HEK293 (cell line): Measurements from ENCODE around the gene LAMTOR2.

Experiments
- FEZF1 ChIP-seq: fragments of 450-650 bp; formaldehyde crosslinking; IDR thresholded peaks from 2 replicates; pipeline ENCODE4 v1.5.1; 2016; ENCODE audit warnings: missing biosample characterization, missing genetic modification characterization
- GLIS2 ChIP-seq: fragments of 450-650 bp; formaldehyde crosslinking; IDR thresholded peaks from 2 replicates; pipeline ENCODE4 v1.5.1; 2016; ENCODE audit warnings: missing biosample characterization, missing genetic modification characterization
- KLF10 ChIP-seq: fragments of 450-650 bp; IDR thresholded peaks from 2 replicates; pipeline ENCODE4 v1.5.1; 2018; ENCODE audit warnings: missing biosample characterization, mild to moderate bottlenecking, missing genetic modification characterization
- OVOL3 ChIP-seq: fragments of 450-650 bp; formaldehyde crosslinking; IDR thresholded peaks from 2 replicates; pipeline ENCODE4 v1.5.1; 2016; ENCODE audit warnings: missing biosample characterization, missing genetic modification characterization
- WT1 ChIP-seq: fragments of 450-650 bp; formaldehyde crosslinking; IDR thresholded peaks from 2 replicates; pipeline ENCODE4 v1.5.1; 2016; ENCODE audit warnings: missing biosample characterization, missing genetic modification characterization
- ZFP3 ChIP-seq: fragments of 450-650 bp; formaldehyde crosslinking; IDR thresholded peaks from 2 replicates; pipeline ENCODE4 v1.5.1; 2016; ENCODE audit warnings: low read depth, missing biosample characterization, missing genetic modification characterization
- ZIC2 ChIP-seq: fragments of 450-650 bp; formaldehyde crosslinking; IDR thresholded peaks from 2 replicates; pipeline ENCODE4 v1.5.1; 2016; ENCODE audit warnings: missing biosample characterization, missing genetic modification characterization
- ZNF133 ChIP-seq: fragments of 450-650 bp; formaldehyde crosslinking; IDR thresholded peaks from 2 replicates; pipeline ENCODE4 v1.5.1; 2016; ENCODE audit warnings: missing biosample characterization, missing genetic modification characterization
- ZNF155 ChIP-seq: fragments of 450-650 bp; formaldehyde crosslinking; IDR thresholded peaks from 2 replicates; pipeline ENCODE4 v1.5.1; 2016; ENCODE audit warnings: missing biosample characterization, missing genetic modification characterization
- ZNF16 ChIP-seq: fragments of 450-650 bp; formaldehyde crosslinking; IDR thresholded peaks from 2 replicates; pipeline ENCODE4 v1.5.1; 2016; ENCODE audit warnings: low read depth, missing biosample characterization, missing genetic modification characterization
- ZNF169 ChIP-seq: fragments of 450-650 bp; formaldehyde crosslinking; IDR thresholded peaks from 2 replicates; pipeline ENCODE4 v1.5.1; 2016; ENCODE audit warnings: missing biosample characterization, missing genetic modification characterization
- ZNF174 ChIP-seq: fragments of 450-650 bp; formaldehyde crosslinking; IDR thresholded peaks from 2 replicates; pipeline ENCODE4 v1.5.0; 2017; ENCODE audit warnings: missing biosample characterization, mild to moderate bottlenecking, missing genetic modification characterization
- ZNF354C ChIP-seq: fragments of 450-650 bp; formaldehyde crosslinking; IDR thresholded peaks from 2 replicates; pipeline ENCODE4 v1.5.1; 2016; ENCODE audit warnings: missing biosample characterization, missing genetic modification characterization, low read depth, borderline replicate concordance
- ZNF416 ChIP-seq: fragments of 450-650 bp; formaldehyde crosslinking; IDR thresholded peaks from 2 replicates; pipeline ENCODE4 v1.5.1; 2016; ENCODE audit warnings: missing biosample characterization, missing genetic modification characterization
- ZNF423 ChIP-seq: fragments of 450-650 bp; formaldehyde crosslinking; IDR thresholded peaks from 2 replicates; pipeline ENCODE4 v1.5.1; 2016; ENCODE audit warnings: missing biosample characterization, missing genetic modification characterization
- ZNF529 ChIP-seq: fragments of 450-650 bp; formaldehyde crosslinking; IDR thresholded peaks from 2 replicates; pipeline ENCODE4 v1.5.1; 2017; ENCODE audit warnings: missing genetic modification characterization, missing biosample characterization; ENCODE audit not compliant: insufficient replicate concordance
- ZNF548 ChIP-seq: fragments of 450-650 bp; formaldehyde crosslinking; IDR thresholded peaks from 2 replicates; pipeline ENCODE4 v1.5.1; 2016; ENCODE audit warnings: missing biosample characterization, missing genetic modification characterization
- ZNF571 ChIP-seq: fragments of 450-650 bp; formaldehyde crosslinking; IDR thresholded peaks from 2 replicates; pipeline ENCODE4 v1.5.0; 2017; ENCODE audit warnings: missing biosample characterization, missing genetic modification characterization
- ZNF610 ChIP-seq: fragments of 450-650 bp; formaldehyde crosslinking; IDR thresholded peaks from 2 replicates; pipeline ENCODE4 v1.5.1; 2016; ENCODE audit warnings: missing biosample characterization, missing genetic modification characterization, borderline replicate concordance
- ZNF670 ChIP-seq: fragments of 450-650 bp; formaldehyde crosslinking; IDR thresholded peaks from 2 replicates; pipeline ENCODE4 v1.5.1; 2016; ENCODE audit warnings: missing biosample characterization, missing genetic modification characterization, low read depth
- ZNF747 ChIP-seq: fragments of 450-650 bp; formaldehyde crosslinking; IDR thresholded peaks from 2 replicates; pipeline ENCODE4 v1.5.1; 2016; ENCODE audit warnings: missing biosample characterization, missing genetic modification characterization
- ZNF768 ChIP-seq: fragments of 450-650 bp; formaldehyde crosslinking; IDR thresholded peaks from 2 replicates; pipeline ENCODE4 v1.5.1; 2018; ENCODE audit warnings: missing biosample characterization, mild to moderate bottlenecking, missing genetic modification characterization
- ZNF830 ChIP-seq: fragments of 450-650 bp; IDR thresholded peaks from 2 replicates; pipeline ENCODE4 v1.5.0; 2018; ENCODE audit warnings: missing biosample characterization, missing genetic modification characterization, low read depth, mild to moderate bottlenecking, moderate library complexity
- ZSCAN23 ChIP-seq: fragments of 450-650 bp; formaldehyde crosslinking; IDR thresholded peaks from 2 replicates; pipeline ENCODE4 v1.5.1; 2016; ENCODE audit warnings: missing biosample characterization, missing genetic modification characterization
- TF ChIP-seq, protein P1 (sequence below): fragments of 450-650 bp; formaldehyde crosslinking; IDR thresholded peaks from 2 replicates; pipeline ENCODE4 v1.5.1; 2016; ENCODE audit warnings: missing biosample characterization, missing genetic modification characterization
- TF ChIP-seq, protein P2 (sequence below): fragments of 450-650 bp; formaldehyde crosslinking; IDR thresholded peaks from 2 replicates; pipeline ENCODE4 v1.5.1; 2017; ENCODE audit warnings: missing biosample characterization, missing genetic modification characterization
- TF ChIP-seq, protein P3 (sequence below): fragments of 450-650 bp; formaldehyde crosslinking; IDR thresholded peaks from 2 replicates; pipeline ENCODE4 v1.5.1; 2016; ENCODE audit warnings: missing biosample characterization, missing genetic modification characterization
- TF ChIP-seq, protein P4 (sequence below): fragments of 450-650 bp; formaldehyde crosslinking; IDR thresholded peaks from 2 replicates; pipeline ENCODE4 v1.5.1; 2016; ENCODE audit warnings: missing biosample characterization, missing genetic modification characterization
- TF ChIP-seq, protein P5 (sequence below): fragments of 450-650 bp; formaldehyde crosslinking; IDR thresholded peaks from 2 replicates; pipeline ENCODE4 v1.5.1; 2016; ENCODE audit warnings: missing biosample characterization, missing genetic modification characterization
- TF ChIP-seq, protein P6 (sequence below): fragments of 450-650 bp; formaldehyde crosslinking; IDR thresholded peaks from 2 replicates; pipeline ENCODE4 v1.5.1; 2016; ENCODE audit warnings: missing biosample characterization, missing genetic modification characterization, low read depth

The LAMTOR2 gene

DNA sequence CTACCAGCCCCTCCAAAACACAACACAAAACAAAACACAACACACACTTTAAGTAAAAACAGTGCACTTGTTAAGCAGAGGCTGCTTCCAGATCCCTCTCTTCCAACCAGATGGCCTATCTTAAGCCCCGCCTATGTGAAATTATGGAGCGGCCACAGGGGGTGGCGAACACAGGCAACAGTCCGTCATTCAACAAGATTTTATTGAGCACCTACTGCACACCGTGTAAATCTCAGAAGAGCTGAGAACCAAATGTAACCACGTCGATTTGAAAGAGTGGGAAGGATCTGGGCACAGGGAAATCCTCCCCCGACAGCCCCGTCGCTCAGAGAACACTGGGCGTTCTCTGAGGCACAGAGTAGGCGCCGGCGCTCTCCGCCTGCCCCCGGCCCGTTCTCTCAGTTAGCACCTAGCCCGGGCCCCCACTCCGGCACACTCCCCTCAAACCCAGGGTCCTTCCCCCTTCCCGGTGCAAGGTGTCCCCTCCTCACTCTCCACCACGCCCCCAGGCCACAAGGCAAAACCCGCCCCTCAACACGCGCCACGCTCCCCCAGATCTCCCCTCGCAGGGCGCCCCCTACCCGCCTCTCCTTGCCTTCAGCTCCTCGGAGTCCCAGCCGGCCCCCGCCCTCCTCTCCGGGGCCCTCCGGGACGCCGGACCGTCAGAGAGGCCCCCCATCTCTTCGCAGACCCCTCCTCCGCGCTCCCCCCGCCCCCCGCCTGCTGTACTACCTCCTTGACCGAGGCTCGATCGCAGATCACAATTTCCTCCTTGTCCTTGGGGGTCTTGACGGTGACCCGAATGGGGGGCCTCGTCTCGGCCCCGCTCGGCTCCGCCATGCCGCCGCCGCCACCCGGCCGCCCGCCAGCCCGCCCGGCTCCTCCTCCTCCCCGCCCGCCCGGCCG, 1.5 kb upstream of the LAMTOR2 start (continued):
- TF ChIP-seq, protein P1, sequence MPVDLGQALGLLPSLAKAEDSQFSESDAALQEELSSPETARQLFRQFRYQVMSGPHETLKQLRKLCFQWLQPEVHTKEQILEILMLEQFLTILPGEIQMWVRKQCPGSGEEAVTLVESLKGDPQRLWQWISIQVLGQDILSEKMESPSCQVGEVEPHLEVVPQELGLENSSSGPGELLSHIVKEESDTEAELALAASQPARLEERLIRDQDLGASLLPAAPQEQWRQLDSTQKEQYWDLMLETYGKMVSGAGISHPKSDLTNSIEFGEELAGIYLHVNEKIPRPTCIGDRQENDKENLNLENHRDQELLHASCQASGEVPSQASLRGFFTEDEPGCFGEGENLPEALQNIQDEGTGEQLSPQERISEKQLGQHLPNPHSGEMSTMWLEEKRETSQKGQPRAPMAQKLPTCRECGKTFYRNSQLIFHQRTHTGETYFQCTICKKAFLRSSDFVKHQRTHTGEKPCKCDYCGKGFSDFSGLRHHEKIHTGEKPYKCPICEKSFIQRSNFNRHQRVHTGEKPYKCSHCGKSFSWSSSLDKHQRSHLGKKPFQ, result no peak
- TF ChIP-seq KLF10 (tag by site-specific recombination), result no peak
- TF ChIP-seq, protein P2, sequence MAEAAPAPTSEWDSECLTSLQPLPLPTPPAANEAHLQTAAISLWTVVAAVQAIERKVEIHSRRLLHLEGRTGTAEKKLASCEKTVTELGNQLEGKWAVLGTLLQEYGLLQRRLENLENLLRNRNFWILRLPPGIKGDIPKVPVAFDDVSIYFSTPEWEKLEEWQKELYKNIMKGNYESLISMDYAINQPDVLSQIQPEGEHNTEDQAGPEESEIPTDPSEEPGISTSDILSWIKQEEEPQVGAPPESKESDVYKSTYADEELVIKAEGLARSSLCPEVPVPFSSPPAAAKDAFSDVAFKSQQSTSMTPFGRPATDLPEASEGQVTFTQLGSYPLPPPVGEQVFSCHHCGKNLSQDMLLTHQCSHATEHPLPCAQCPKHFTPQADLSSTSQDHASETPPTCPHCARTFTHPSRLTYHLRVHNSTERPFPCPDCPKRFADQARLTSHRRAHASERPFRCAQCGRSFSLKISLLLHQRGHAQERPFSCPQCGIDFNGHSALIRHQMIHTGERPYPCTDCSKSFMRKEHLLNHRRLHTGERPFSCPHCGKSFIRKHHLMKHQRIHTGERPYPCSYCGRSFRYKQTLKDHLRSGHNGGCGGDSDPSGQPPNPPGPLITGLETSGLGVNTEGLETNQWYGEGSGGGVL (tag by site-specific recombination), result peak; percentile 77
- no peak for TF ChIP-seq FEZF1 (tag by site-specific recombination)
- TF ChIP-seq ZNF174 (tag by site-specific recombination), result no peak
- TF ChIP-seq ZNF548 (tag by site-specific recombination), result no peak
- TF ChIP-seq ZNF571 (tag by site-specific recombination), result no peak
- no peak for TF ChIP-seq ZSCAN23 (tag by site-specific recombination)
- no peak for TF ChIP-seq ZFP3
- TF ChIP-seq OVOL3 (tag by site-specific recombination), result no peak
- TF ChIP-seq ZNF830 (tag by site-specific recombination), result no peak
- no peak for TF ChIP-seq ZNF133 (tag by site-specific recombination)
- TF ChIP-seq, protein P3, sequence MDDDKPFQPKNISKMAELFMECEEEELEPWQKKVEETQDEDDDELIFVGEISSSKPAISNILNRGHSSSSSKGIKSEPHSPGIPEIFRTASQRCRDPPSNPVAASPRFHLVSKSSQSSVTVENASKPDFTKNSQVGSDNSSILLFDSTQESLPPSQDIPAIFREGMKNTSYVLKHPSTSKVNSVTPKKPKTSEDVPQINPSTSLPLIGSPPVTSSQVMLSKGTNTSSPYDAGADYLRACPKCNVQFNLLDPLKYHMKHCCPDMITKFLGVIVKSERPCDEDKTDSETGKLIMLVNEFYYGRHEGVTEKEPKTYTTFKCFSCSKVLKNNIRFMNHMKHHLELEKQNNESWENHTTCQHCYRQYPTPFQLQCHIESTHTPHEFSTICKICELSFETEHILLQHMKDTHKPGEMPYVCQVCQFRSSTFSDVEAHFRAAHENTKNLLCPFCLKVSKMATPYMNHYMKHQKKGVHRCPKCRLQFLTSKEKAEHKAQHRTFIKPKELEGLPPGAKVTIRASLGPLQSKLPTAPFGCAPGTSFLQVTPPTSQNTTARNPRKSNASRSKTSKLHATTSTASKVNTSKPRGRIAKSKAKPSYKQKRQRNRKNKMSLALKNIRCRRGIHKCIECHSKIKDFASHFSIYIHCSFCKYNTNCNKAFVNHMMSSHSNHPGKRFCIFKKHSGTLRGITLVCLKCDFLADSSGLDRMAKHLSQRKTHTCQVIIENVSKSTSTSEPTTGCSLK (tag by site-specific recombination), result no peak
- peak; percentile 30; the same call in 1 of the 2 replicates for TF ChIP-seq ZNF768 (tag by site-specific recombination)
- peak; percentile 18; the same call in 1 of the 2 replicates for TF ChIP-seq ZIC2 (tag by site-specific recombination)
- TF ChIP-seq ZNF423 (tag by site-specific recombination), result no peak
- TF ChIP-seq, protein P4, sequence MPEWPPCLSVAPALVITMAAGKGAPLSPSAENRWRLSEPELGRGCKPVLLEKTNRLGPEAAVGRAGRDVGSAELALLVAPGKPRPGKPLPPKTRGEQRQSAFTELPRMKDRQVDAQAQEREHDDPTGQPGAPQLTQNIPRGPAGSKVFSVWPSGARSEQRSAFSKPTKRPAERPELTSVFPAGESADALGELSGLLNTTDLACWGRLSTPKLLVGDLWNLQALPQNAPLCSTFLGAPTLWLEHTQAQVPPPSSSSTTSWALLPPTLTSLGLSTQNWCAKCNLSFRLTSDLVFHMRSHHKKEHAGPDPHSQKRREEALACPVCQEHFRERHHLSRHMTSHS (tag by site-specific recombination), result no peak
- no peak for TF ChIP-seq ZNF16
- TF ChIP-seq ZNF155 (tag by site-specific recombination), result no peak
- peak; percentile 50; the same call in 1 of the 2 replicates for TF ChIP-seq WT1 (tag by site-specific recombination)
- TF ChIP-seq, protein P5, sequence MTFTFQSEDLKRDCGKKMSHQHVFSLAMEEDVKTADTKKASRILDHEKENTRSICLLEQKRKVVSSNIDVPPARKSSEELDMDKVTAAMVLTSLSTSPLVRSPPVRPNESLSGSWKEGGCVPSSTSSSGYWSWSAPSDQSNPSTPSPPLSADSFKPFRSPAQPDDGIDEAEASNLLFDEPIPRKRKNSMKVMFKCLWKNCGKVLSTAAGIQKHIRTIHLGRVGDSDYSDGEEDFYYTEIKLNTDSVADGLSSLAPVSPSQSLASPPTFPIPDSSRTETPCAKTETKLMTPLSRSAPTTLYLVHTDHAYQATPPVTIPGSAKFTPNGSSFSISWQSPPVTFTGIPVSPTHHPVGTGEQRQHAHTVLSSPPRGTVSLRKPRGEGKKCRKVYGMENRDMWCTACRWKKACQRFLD (tag by site-specific recombination), result no peak
- TF ChIP-seq ZNF354C (tag by site-specific recombination), result no peak
- TF ChIP-seq, protein P6, sequence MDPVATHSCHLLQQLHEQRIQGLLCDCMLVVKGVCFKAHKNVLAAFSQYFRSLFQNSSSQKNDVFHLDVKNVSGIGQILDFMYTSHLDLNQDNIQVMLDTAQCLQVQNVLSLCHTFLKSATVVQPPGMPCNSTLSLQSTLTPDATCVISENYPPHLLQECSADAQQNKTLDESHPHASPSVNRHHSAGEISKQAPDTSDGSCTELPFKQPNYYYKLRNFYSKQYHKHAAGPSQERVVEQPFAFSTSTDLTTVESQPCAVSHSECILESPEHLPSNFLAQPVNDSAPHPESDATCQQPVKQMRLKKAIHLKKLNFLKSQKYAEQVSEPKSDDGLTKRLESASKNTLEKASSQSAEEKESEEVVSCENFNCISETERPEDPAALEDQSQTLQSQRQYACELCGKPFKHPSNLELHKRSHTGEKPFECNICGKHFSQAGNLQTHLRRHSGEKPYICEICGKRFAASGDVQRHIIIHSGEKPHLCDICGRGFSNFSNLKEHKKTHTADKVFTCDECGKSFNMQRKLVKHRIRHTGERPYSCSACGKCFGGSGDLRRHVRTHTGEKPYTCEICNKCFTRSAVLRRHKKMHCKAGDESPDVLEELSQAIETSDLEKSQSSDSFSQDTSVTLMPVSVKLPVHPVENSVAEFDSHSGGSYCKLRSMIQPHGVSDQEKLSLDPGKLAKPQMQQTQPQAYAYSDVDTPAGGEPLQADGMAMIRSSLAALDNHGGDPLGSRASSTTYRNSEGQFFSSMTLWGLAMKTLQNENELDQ, result no peak
- TF ChIP-seq ZNF670 (tag by site-specific recombination), result no peak
- no peak for TF ChIP-seq ZNF416
- TF ChIP-seq ZNF169 (tag by site-specific recombination), result no peak
- TF ChIP-seq ZNF747 (tag by site-specific recombination), result no peak
- no peak for TF ChIP-seq ZNF529 (tag by site-specific recombination)
- no peak for TF ChIP-seq ZNF610 (tag by site-specific recombination)
- TF ChIP-seq GLIS2 (tag by site-specific recombination), result peak; percentile 92
